Cerebellar nuclear complex (tissue), 1 donor: ENCODE results near the gene CLEC11A.
"Not testable (repeated sequence)": the region's sequence is repeated elsewhere in the genome, so short reads cannot be mapped to it uniquely, and the experiment has no call there.

Source experiments
- DNase-seq, 2 experiments: peaks; one replicate each; lab custom pipeline; 2025; lab: John Stamatoyannopoulos, UW

Gene CLEC11A

DNA sequence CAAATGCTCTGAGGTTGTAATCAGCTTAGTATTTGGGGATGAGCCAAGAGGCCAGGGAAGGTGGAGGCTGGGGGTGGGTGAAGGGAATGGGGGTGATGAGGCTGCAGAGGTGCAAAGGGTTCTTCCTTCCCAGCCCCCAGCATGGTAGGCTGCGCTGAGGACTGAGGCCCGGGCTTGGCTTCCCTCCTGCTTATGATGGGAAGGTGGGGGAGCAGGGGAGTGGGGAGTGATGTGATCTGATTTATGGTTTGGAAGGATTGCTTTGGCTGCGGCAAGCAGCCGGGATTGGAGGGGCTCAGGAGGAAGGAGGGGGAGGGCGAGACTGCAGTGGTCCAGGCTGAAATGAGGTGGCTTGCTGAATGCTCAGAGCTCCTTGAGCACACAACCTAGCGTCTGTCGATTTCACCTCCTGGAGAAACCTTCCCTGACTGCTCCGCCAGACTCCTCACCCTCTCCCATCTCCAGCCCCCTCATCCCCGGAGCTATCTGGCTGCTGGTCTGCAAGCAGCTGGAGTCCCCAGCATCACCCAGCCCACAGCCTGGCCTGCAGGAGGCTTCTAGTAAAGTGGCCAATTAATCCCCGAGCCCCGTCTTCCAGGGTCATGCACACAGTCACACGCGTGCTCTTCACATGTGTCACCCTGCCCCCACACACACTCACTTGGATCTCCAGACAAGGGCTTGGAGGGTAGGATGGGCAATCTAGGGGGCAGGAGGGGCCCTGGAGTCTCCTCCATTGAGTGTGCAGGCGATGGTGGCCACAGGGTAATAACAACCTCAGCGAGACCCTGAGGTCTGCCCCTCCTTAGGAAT, 757 bp upstream of the CLEC11A start:
- DNase-seq = no peak

DNA sequence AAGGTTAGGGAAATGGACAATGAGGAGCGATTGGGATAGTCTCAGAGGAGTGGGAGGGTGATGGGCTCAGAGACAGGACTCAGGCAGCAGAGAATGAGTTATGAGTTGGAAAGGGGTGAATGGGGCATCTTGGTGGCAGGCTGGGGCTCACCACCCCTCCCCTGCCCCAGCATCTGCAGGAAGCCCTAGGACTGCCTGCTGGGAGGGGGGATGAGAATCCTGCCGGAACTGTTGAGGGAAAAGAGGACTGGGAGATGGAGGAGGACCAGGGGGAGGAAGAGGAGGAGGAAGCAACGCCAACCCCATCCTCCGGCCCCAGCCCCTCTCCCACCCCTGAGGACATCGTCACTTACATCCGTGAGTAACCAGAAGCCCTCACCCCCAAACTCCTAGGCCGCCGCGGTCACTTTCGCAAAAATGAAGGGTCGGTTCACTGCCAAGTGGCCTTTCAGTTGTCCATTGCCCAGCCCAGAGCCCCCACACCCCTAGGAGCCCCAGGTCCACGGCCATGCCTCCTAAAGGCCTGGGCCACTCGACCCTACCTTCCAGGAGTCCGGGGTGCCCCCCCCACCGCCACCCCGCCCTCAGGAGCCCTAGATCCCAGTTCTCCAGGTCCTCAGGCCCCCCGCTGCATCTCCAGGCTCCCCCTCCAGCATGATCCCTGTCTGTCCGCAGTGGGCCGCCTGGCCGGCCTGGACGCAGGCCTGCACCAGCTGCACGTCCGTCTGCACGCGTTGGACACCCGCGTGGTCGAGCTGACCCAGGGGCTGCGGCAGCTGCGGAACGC, 764 bp downstream of the CLEC11A start:
- DNase-seq = no peak

DNA sequence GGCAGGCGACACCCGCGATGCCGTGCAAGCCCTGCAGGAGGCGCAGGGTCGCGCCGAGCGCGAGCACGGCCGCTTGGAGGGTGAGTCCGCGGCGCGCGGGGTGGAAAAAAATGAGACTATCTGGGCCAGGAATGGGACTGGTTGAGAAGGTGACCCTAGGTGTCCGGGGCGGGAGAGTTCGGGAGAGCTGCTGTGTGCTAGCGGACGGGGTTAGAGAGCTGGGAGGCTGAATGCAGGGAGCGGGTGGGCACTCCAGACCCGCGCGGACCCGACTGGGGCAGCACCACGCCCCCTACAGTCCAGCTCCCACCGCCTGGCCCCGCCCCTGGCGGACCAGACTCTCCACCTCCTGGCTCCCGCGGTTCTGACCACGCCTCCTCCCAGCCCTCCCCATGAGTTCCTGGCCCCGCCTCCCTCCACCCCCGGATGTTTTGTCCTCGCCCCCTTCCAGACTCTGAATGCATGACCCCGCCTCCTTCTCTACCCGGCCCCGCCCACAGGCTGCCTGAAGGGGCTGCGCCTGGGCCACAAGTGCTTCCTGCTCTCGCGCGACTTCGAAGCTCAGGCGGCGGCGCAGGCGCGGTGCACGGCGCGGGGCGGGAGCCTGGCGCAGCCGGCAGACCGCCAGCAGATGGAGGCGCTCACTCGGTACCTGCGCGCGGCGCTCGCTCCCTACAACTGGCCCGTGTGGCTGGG, 1.5 kb downstream of the CLEC11A start:
- peak; percentile 97 to 99 for DNase-seq

DNA sequence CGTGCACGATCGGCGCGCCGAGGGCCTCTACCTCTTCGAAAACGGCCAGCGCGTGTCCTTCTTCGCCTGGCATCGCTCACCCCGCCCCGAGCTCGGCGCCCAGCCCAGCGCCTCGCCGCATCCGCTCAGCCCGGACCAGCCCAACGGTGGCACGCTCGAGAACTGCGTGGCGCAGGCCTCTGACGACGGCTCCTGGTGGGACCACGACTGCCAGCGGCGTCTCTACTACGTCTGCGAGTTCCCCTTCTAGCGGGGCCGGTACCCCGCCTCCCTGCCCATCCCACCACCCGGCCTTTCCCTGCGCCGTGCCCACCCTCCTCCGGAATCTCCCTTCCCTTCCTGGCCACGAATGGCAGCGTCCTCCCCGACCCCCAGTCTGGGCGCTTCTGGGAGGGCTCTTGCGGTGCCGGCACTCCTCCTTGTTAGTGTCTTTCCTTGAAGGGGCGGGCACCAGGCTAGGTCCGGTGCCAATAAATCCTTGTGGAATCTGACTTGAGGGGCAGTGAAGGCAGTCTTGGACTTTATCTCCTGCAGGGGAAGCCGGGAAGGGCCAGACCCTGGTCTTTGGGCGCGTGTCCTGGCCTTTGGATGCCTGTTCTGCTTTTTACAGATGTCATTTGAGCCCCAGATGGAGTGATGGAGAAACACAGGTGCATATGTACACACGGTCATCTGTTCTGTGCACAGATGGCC, 2.2 kb downstream of the CLEC11A start:
- DNase-seq = no peak

DNA sequence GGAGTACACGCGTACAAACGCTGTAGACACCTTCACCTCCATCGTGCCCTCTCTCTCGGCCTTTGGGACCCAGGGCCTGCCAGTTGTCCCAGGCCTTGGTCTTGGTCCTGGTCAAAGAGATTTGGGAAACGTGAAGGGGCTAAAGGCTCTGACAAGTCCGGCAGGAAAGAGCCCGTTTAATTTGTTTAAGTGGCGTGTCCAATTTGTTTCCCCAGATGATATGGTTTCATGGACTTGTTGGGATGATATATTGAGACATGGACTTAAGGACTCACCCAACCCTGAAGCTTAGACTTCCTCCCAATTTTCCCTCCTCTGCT, 2.7 kb downstream of the CLEC11A start:
- DNase-seq = no peak

DNA sequence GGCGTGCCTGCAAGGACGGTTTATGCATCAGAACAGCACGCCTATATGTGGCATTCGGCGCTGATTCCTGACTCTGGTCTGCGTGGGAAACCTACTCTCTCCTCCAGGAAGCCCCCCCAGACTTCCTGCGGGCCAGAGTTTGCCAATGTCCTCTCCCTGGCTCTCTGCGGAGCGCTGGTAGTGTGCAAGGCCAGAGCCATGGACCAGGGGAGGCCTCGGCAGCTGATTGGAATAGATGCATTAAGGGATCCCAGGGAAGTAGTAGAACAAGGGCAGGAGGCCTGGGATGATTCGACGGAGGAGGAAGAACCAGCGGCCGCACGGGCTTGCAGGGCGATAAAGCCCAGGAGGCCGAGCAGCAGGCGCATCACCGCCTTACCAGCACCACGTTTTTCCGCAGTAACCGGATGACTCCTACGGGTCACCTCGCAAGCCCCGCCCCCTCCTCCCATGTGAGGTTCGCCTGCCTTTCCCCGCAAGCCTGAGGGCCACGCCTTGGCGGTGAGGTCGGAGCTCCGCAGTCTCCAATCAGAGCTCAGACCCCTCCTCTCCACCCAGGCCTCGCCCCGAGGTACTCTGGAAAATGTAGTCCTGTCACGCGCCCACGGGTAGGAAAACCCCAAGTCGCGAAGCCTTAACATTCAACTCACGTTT, 5.0 kb downstream of the CLEC11A start:
- peak; percentile 61 to 62 for DNase-seq

DNA sequence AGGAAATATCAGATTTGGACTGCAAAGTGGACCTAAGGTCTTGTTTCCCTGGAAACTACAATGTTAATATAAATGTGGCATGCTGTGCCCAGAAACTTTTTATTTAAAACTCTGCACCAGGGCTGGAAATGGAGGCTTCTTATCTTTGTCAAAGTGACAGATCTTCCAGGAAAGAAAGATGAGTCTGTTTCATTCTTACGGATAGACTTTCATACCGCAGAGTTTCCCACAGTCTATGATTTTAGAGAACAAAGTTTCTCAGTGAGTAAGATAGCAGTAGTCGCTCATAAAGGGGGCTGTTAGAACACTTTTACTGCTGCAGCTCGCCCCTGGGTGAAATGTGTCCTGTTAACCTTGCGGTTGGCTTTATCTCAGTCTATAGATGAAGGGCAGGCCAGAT, 6.7 kb downstream of the CLEC11A start:
- no peak for DNase-seq

DNA sequence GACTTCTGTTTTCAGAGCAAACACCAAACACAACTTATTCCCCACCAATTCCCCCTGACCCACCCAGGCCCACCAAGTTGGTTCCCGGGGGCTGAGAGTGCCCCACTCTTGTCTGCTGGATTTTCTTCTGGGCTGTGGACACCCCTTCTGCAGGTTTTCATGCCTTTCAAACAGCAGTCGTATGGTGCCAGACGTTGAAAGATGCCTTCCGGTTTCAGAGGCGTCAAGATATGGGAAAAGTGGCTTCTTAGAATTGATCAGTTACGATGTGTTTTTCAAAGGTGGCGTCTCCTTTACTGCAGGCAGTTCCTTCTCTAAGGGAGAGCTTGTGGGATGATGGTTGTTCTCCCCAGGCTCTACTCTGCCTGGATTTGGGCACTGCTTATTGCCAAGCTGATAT, 12.7 kb downstream of the CLEC11A start:
- DNase-seq = no peak

DNA sequence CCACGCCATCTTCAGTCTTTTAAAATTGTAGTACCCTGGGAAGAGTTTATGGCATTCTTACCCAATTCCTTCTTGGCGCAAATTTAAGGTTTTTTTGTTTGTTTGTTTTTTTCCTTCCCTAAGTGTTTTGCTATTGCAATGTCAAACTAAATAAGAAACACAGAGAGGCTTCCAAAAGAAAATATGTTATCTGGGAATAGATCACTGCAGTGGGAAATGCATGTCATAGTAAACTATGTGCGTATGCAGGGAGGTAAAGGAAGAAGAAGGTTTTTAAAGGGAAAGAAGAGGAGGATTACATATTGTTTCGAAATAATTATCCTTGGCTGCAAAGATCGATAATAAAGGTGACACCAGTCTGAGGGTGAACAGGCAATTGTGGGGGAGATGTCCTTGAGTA, 13.2 kb downstream of the CLEC11A start:
- no peak for DNase-seq

DNA sequence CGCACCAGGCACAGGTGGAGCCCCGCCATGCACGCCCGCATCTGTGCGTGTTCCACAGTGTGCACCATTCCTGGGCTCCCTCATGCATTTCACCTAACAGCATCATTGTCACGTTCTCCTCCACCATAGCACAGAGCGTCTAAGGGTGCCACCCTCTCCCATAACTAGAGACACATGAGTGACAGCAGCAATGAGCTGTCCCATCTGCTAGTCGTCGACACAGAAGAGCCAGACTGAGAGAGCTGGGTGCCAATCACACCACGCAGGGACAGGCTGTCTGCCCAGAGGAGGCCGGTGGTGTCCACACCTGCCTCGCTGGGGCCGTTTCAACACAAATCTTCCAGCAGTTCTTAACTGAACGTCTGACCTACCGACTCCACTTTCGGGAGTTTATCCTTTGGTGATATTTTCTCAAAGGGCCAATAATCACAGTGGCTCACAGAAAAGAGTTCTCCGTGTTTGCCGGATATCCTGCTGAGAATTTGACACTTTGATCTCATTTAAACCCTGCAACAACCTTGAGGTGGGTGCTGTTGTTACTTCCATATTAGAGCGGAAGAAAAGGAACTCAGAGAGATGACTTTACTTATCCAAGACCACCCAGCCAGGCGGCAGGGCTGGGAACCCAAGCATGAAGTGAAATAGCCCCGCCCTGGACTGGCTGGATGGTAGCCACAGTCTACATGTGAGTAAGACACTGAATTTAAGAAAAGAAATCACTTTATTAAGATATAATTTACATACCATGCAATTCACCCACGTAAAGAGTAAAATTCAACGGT, 16.2 kb downstream of the CLEC11A start:
- no peak for DNase-seq

DNA sequence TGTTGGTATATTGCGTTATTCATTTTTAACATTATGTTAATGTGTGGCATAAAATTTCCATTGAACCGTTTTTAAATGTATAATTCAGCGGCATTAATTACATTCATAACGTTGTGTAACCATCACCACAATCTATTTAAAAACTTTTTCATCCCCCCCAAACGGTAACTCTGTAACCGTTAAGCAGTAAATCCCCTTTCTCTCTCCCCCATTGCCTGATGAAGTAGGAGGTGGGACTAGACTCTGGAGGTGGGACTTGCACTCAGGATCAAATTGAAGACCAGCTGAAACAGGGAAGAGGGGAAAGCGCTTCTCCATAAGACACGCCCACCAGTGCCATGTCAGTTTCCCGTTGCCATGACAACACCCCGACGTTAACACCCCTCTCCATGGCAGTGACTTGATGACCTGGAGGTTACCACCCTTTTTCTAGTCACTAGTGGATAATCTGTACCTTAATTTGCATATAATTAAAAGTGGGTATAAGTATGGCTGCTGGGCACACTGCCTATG, 16.8 kb downstream of the CLEC11A start:
- no peak for DNase-seq

DNA sequence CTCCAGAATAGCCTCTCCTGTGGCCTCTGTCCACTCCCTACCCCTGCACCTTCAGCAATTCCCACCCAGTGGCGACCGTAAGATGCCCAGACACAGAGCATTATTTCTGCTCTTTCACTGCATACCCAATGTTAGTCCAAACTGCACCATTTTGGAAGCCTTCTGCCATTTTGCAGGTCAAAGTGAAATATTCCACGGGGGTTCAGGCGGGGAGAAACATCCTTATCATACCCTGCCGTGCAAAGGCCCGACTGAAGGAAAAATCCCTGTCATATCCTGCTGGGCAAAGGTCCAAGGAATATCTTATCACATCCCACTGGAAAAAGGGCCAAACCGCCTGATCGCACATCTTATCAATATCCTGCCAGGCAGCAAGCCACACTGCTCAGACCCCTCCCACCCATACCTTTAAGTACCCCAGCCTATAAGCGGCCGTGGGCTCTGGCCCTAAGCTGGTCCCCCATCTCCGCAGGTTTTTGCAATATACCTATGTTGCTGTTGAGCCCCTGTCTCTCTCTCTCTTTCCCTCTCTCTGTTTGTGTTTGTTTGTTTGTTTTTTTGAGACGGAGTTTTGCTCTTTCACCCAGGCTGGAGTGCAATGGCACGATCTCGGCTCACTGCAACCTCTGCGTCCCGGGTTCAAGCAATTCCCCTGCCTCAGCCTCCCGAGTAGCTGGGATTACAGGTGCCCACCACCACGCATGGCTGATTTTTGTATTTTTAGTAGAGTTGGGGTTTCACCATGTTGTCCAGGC, 18.2 kb downstream of the CLEC11A start:
- no peak for DNase-seq

DNA sequence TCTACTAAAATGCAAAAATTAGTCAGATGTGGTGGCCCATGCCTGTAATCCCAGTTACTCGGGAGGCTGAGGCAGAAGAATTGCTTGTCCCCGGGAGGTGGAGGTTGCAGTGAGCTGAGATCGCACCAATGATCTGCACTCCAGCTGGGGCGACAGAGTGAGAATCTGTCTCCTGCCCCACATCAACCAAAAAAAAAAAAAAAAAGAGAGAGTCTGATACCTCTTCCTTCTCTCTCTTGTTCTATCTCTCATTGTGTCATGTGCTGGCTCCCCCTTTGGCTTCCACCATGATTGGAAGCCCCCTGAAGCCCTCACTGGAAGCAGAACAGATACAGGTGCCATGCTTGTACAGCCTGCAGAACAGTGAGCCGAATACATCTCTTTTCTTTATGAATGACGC, 20.4 kb downstream of the CLEC11A start:
- no peak for DNase-seq

DNA sequence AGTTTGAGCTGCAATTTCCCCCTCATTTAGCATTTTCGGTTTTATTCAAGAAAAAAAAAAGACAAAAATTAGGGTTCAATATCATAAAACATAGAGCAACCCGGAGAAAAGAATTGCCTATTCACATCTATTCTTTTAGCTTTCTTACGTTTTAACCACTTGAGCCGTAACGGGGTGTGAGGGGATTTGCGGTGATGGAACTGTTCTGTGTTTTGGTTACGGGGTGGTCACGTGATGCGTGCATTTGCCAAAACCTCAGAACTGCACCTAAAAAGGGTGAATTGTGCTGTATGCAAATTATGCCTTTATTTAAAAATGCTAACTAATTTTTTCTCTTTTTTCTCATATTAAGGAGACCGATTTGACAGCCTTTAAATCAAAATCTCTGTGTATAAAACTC, 22.1 kb downstream of the CLEC11A start:
- DNase-seq = no peak

DNA sequence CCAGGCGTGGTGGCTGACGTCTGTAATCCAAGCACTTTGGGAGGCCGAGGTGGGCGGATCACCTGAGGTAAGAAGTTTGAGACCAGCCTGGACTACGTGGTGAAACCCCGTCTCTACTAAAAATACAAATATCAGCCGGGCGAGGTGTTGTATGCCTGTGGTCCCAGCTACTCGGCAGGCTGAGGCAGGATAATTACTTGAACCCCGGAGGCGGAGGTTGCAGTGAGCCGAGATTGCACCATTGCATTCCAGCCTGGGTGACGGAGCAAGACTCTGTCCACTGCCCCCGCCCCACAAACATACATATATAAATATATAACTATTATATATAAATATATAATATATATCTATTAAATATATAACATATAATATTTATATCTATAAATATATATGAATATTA, 24.0 kb downstream of the CLEC11A start:
- DNase-seq = not testable (repeated sequence)

DNA sequence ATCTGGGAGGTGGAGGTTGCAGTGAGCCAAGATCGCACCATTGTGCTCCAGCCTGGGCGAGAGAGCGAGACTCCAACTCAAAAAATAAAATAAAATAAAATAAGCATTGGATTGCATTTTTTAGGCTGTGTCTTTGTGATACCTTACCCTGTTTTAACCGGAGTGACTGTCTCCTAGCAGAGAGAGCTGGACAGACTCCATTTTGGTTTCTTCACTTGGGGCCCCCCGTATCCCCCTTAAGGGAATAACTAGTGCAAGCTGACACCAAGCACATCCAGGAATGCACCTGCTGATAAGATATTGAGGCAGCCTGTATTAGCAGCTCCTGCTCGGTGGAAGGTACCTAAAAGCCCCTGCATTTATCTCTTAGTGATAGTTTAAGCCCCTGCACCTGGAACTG, 26.3 kb downstream of the CLEC11A start:
- DNase-seq = no peak

DNA sequence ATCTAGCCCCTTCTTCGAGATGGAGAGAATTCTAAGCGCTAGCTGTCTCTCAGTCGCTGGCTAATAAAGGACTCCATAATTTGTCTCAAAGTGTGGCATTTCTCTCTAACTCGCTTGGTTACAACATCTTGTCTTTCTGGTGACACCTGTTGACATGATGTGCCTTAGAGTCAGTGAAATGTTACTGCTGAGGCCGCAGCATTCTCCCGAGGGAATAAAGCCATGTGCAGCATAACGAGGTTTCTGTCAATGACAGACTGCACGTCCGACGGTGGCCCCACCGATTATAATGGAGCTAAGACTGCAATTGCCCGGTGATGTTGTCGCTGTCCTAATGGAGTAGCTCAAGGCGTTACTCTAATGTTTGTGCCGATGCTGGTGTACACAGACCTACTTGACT, 26.8 kb downstream of the CLEC11A start:
- no peak for DNase-seq

DNA sequence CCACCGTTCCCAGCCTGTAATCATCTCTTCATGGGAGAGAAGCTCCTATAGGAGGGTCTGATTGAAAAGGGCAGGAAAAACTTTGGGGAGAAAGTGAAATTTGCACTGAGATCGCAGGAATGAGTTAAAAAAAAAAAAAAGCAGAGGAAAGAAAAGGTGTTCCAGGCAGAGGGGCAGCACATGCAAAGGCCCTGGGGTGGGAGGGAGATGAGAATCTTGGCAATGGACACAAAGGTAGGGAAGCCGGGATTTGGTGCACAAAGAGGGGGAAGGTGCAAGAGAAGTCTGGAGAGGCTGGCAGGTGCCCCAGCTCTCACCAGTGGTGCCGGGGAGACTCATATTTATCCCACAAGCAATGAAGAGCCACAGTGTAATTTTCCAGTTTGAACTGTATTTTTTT, 30.7 kb downstream of the CLEC11A start:
- DNase-seq = no peak

DNA sequence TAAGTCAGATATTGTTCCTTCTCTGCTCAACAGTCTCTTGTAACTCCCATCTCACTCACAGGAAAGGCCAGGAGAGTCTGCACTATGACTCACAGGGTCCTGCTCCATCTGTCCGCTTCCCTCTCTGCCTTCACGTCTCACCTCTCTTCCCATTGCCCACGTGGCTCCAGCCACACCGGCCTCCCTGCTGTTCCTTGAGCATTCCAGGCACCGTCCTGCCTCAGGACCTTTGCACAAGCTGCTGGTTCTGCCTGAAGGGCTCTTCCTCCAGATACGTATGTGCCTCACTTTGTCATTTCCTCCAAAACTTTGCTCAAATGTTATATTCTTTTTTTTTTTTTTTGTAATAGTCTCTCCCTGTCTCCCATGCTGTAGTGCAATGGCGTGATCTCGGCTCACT, 33.1 kb downstream of the CLEC11A start:
- not testable (repeated sequence) for DNase-seq

DNA sequence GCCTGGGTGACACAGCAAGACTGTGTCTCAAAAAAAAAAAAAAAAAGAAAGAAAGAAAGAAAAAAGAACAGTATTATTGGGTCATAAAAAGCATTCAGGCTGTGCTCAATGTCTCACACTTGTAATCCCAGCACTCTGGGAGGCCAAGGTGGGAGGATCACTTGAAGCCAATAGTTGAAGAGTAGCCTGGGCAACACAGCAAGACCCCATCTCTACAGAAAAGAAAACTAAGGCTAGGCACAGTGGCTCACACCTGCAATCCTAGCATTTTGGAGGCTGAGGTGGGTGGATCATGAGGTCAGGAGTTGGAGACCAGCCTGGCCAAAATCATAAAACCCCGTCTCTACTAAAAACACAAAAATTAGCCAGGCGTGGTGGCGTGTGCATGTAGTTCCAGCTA, 34.5 kb downstream of the CLEC11A start:
- DNase-seq = not testable (repeated sequence)
